Thyroid gland (tissue), 4 donors: ENCODE measurements around the gene ENTPD6.

ENCODE experiments used
- POLR2A ChIP-seq, 2 donors: fragments of 450-650 bp; IDR thresholded peaks; one replicate each; pipeline ENCODE4 v1.6.1; 2017; ENCODE audit warnings: antibody characterized with exemption in 2 of 2, mild to moderate bottlenecking in 2 of 2, moderate library complexity in 1 of 2
- TF ChIP-seq, protein P1 (sequence below), 6 experiments: fragments of 200-600 bp in 3 of 6; fragments of 450-650 bp in 3 of 6; sonication (generic) in 3 of 6; IDR thresholded peaks; one replicate each; pipeline ENCODE4 v1.5.1; 2016 to 2019; ENCODE audit warnings: antibody characterized with exemption in 6 of 6, mild to moderate bottlenecking in 2 of 6, inconsistent platforms in 1 of 6, moderate library complexity in 1 of 6

GRCh38 chr20:25193843-25194242 lies 1.7 kb upstream of the ENTPD6 start:
- TF ChIP-seq, protein P1, sequence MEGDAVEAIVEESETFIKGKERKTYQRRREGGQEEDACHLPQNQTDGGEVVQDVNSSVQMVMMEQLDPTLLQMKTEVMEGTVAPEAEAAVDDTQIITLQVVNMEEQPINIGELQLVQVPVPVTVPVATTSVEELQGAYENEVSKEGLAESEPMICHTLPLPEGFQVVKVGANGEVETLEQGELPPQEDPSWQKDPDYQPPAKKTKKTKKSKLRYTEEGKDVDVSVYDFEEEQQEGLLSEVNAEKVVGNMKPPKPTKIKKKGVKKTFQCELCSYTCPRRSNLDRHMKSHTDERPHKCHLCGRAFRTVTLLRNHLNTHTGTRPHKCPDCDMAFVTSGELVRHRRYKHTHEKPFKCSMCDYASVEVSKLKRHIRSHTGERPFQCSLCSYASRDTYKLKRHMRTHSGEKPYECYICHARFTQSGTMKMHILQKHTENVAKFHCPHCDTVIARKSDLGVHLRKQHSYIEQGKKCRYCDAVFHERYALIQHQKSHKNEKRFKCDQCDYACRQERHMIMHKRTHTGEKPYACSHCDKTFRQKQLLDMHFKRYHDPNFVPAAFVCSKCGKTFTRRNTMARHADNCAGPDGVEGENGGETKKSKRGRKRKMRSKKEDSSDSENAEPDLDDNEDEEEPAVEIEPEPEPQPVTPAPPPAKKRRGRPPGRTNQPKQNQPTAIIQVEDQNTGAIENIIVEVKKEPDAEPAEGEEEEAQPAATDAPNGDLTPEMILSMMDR (IDR thresholded peaks at IDR 0.05): no peak
- no peak for TF ChIP-seq POLR2A (IDR thresholded peaks at IDR 0.05)
